Measurements from ENCODE around the gene KIF12.

Gene KIF12

DNA sequence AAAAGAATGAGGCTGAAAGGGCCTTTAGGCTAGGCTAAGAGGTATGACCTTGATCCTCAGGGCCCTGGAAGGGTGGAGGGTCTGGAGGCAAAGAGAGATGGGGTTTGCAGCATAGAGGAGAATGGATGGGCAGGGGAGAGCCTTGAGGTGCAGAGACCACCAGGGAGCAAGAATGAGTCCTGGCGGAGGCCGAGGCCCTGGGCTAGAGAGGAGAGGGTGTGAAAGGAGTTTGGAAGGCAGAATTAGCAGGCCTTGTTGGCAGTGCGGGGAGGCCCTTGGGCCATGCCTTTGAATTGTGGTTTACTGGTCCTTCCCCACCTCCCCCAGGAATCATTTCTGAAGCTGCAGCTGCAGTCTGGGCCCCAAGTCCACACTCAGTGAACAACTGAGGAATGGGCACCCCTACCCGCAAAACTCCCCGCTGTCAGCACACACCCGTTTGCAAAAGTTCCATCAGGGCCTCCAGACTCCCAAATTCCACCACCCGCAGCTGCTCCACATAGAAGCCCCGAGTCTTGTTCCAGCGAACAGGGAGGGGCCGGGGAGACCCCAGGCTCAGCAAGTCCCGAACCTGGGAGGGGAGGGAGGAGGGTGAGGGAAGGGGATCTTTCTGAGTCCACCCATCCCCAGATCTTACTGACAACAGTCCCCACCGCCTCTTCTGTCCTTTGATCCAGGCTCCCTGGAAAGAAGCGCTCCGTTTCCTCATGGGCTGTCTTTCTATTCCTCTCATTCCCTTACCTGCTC, 2.1 kb downstream of the KIF12 start:
- in situ Hi-C loops (cut with HindIII; ENCODE audit: low sequenced_read_pairs) = no loop called here
- DNase-seq (ENCODE audit: low read depth, low spot score) = no peak
- TF ChIP-seq, protein P1, sequence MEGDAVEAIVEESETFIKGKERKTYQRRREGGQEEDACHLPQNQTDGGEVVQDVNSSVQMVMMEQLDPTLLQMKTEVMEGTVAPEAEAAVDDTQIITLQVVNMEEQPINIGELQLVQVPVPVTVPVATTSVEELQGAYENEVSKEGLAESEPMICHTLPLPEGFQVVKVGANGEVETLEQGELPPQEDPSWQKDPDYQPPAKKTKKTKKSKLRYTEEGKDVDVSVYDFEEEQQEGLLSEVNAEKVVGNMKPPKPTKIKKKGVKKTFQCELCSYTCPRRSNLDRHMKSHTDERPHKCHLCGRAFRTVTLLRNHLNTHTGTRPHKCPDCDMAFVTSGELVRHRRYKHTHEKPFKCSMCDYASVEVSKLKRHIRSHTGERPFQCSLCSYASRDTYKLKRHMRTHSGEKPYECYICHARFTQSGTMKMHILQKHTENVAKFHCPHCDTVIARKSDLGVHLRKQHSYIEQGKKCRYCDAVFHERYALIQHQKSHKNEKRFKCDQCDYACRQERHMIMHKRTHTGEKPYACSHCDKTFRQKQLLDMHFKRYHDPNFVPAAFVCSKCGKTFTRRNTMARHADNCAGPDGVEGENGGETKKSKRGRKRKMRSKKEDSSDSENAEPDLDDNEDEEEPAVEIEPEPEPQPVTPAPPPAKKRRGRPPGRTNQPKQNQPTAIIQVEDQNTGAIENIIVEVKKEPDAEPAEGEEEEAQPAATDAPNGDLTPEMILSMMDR (IDR thresholded peaks at IDR 0.05; ENCODE audit: low read depth, low read length) = no peak
- no peak overlapping the region for H3K4me3 ChIP-seq (ENCODE audit: low read depth, low read length)

DNA sequence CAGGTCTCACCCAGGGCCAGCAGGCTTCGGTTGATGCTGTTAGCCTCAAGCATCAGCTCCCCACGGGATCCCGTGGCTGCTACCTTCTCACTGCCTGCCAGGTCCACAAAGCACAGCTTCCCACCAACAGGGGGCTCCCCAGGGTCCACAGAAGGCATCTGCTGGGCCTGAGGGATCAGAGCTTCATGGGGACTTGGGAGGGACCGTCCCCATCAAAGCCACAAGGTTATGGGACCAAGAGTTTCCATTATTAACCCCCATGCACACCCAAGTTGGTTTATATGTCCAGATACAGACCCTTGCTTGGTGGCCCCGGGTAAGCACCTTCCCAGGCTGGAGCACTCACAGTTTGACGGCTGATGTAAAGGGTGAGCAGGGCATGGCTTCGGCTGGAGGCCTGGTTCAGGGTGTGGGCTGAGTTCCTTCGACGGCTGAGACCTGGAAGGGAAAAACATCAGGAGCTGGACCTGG, 3.0 kb downstream of the KIF12 start:
- in situ Hi-C loops (cut with HindIII; ENCODE audit: low sequenced_read_pairs) = no loop called here
- no peak overlapping the region for H3K4me3 ChIP-seq (ENCODE audit: low read depth, low read length)
- TF ChIP-seq, protein P1 (IDR thresholded peaks at IDR 0.05; ENCODE audit: low read depth, low read length) = peak; percentile 30
- DNase-seq (ENCODE audit: low read depth, low spot score) = no peak

DNA sequence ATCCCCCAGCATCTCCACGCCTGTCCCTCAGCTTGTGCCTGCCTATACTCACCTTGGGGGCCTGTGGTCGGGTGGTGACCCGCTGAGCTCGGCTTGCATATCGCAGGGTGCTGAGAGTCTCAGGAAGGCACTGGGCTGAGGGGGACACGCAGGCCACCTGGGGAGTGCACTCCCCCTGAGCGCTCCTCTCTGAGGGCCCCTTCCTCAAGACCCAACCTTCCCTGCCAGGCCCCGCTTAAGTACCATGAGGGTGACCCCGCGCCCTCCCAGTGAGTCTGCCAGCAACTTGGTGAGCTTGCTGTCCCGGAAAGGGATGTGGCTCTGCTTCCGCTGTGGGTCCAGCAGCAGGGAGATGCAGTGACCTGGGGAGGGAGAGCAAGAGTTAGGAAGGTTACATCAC, 4.1 kb downstream of the KIF12 start:
- in situ Hi-C loops (cut with HindIII; ENCODE audit: low sequenced_read_pairs) = no loop called here
- no peak for DNase-seq (ENCODE audit: low read depth, low spot score)
- TF ChIP-seq, protein P1 (IDR thresholded peaks at IDR 0.05; ENCODE audit: low read depth, low read length) = no peak
- H3K4me3 ChIP-seq (ENCODE audit: low read depth, low read length) = no peak overlapping the region

DNA sequence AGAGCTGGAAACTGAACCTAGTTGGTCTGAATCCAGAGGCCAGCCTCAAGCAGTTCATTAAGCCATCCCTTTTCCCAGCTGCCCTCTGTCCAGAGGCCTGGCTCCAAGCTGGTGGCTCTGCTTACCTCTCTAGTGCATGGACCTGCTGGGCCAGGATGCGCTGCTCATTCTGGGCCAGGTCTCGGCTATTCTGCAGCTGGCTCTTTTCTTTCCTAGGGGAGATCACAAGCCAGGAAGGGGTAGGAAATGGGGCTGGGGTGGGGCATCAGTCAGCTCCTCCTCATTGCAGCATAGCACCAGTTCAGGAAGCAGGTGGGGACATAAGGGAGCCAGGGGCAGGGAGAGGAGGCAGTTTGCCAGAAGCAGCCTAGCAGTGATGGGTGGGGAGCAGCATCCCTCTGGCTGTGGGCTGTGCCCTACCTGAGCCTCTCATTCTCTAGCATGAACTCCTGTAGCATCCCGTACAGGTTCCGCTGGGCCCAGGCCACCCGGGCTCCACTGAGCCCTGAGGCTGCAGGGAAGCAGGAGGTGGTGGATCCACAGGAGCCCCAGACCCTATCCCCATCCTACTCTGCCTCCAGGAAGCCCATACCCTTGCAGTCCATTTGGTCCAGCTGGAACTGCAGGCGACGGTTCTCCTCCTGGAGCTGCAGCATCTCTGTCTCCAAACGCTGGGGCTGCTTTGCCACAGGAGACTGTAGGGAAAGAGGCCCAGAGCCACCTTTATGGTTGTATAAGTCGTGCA, 5.2 kb downstream of the KIF12 start:
- DNase-seq (ENCODE audit: low read depth, low spot score) = no peak
- TF ChIP-seq, protein P1 (IDR thresholded peaks at IDR 0.05; ENCODE audit: low read depth, low read length) = no peak
- in situ Hi-C loops (cut with HindIII; ENCODE audit: low sequenced_read_pairs) = no loop called here
- H3K4me3 ChIP-seq (ENCODE audit: low read depth, low read length) = no peak overlapping the region

DNA sequence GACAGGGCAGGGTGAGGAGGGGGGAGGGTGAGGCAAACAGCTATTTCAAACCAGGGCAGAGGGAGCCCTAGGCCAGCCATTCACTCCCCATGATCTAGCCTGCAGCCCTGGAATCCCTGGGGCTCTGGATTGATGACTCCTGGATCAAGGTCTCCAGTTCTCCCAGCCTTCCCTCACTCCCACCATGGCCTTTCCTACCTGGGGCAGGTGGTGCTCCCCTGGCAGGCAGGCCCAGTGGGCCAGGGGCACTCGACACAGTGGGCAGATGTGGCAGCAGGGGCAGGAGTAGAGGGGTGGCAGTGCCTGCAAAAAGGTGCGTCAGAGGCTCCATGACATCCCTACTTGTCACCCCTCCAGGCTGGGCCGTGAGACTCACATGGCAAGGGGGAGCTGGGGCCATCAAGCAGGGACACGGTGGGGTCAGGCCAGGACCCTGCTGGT, 6.0 kb downstream of the KIF12 start:
- DNase-seq (ENCODE audit: low read depth, low spot score) = no peak
- no peak overlapping the region for H3K4me3 ChIP-seq (ENCODE audit: low read depth, low read length)
- in situ Hi-C loops (cut with HindIII; ENCODE audit: low sequenced_read_pairs) = no loop called here
- TF ChIP-seq, protein P1 (IDR thresholded peaks at IDR 0.05; ENCODE audit: low read depth, low read length) = no peak

DNA sequence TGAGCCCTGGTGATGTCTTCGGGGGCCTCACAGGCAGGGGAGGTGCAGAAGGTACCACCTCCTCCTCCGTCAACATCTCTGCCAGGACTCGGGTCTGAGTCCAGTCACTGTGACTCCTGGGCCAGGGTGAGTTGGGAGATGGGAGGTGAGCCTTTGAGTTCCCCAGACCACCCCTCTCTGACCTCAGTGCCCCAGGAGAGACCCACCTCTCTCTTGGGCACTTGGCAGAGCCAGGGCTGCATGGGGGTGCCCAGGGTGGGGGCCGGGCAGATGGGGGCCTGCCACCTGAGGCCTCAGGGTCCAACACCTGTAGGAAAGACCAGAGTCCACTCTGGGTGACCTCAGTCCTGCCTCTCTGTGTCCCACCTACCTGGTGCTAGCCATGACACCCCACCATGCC, 6.8 kb downstream of the KIF12 start:
- in situ Hi-C loops (cut with HindIII; ENCODE audit: low sequenced_read_pairs) = no loop called here
- DNase-seq (ENCODE audit: low read depth, low spot score) = no peak

More for the DNA sequence above, 6.8 kb downstream of the KIF12 start:
- TF ChIP-seq, protein P1 (IDR thresholded peaks at IDR 0.05; ENCODE audit: low read depth, low read length) = no peak
- H3K4me3 ChIP-seq (ENCODE audit: low read depth, low read length) = no peak overlapping the region

Data from astrocyte of the spinal cord (primary cell).